Adrenal gland (tissue), 5 donors: ENCODE measurements around the gene RASA3.

Source experiments
- POLR2A ChIP-seq, 2 donors: fragments of 450-650 bp; IDR thresholded peaks; one replicate each; pipeline ENCODE4 v1.6.1; 2017; ENCODE audit warnings: antibody characterized with exemption in 2 of 2, mild to moderate bottlenecking in 2 of 2, moderate library complexity in 1 of 2
- TF ChIP-seq, protein P1 (sequence below), 6 experiments: fragments of 450-650 bp in 4 of 6; fragments of 200-600 bp in 2 of 6; sonication (generic) in 1 of 6; IDR thresholded peaks; 1 replicate in 5 of 6; 2 replicates in 1 of 6; pipeline versions ENCODE4 v1.5.1 to v1.8.0; 2016 to 2021; ENCODE audit warnings: antibody characterized with exemption in 6 of 6, mild to moderate bottlenecking in 2 of 6, moderate library complexity in 1 of 6
- donor health status: DM: no; HTN: no; CAD: no.

DNA sequence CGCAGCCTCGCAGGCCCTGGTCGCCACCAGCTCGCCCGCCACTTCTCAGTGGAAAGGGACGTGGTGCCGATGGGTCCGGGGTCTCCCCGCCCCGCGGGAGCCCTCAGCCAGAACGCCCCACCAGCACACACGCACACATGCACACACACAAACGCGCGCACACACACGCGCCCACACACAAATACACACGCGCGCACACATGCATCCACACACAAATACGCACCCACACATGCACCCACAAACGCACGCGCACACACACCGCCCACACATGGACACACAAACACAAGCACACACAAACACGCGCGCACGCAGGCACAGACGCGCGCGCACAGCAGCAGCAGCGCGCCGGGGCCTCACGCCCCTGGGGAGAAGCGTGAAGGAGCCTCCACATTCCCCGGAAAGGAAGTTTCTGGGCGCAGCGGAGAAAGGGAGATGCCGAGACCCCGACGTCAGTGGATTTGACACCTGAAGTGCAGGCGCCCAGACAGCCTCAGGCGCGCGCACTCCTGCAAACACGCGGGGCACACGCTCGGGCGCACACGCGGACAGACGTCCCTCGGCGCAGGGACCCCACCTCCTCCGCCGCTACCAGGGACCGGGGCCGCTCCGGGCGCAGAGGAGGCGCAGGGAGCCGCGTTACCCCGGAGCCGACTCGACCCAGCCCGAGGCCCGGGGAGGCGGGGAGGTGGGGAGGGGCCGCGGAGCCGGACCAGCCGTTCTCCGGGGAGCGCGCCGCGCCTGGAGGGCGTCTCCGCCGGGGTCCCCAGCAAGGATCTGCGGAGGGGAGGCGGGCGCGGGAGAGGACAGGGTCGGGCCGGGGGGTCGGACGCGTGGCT lies 622 bp downstream of the RASA3 start:
- TF ChIP-seq, protein P1, sequence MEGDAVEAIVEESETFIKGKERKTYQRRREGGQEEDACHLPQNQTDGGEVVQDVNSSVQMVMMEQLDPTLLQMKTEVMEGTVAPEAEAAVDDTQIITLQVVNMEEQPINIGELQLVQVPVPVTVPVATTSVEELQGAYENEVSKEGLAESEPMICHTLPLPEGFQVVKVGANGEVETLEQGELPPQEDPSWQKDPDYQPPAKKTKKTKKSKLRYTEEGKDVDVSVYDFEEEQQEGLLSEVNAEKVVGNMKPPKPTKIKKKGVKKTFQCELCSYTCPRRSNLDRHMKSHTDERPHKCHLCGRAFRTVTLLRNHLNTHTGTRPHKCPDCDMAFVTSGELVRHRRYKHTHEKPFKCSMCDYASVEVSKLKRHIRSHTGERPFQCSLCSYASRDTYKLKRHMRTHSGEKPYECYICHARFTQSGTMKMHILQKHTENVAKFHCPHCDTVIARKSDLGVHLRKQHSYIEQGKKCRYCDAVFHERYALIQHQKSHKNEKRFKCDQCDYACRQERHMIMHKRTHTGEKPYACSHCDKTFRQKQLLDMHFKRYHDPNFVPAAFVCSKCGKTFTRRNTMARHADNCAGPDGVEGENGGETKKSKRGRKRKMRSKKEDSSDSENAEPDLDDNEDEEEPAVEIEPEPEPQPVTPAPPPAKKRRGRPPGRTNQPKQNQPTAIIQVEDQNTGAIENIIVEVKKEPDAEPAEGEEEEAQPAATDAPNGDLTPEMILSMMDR (IDR thresholded peaks at IDR 0.05), result no peak
- no peak for TF ChIP-seq POLR2A (IDR thresholded peaks at IDR 0.05)
